ENCODE measurements around the gene ADAP1.
"Not testable (repeated sequence)": the region's sequence is repeated elsewhere in the genome, so short reads cannot be mapped to it uniquely, and the experiment has no call there.

GRCh38 chr7:943793-944192 is 10.7 kb downstream of the ADAP1 start:
- TF ChIP-seq POLR2A, CTCF, EP300 (IDR thresholded peaks at IDR 0.05): not testable (repeated sequence)
